Amygdala (tissue), 56 donors: ENCODE measurements around the gene ROBO1.
"Not testable (repeated sequence)": the region's sequence is repeated elsewhere in the genome, so short reads cannot be mapped to it uniquely, and the experiment has no call there.

Source experiments
- DNase-seq, 56 donors: peaks; one replicate each; lab custom pipeline; 2025; lab: John Stamatoyannopoulos, UW

Gene ROBO1

DNA sequence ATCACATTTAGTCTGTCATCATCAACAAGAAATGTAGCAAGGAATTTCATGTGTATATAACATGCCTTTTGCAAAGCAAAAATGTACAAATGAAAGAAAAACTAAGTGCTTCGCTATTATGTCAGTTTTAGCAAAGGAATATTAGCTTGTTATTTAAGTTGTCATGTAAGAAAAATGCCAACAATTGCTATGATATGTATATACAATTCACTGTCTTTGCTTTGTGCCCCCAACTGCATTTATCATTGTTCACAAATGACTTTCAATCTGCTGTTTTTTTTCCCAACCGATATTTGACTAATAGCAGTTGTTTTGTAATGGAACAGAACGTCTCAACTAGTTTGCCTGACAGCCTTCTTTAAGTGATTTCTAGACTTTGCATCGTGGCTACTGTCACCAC, 207.1 kb downstream of the ROBO1 start:
- DNase-seq, result no peak

DNA sequence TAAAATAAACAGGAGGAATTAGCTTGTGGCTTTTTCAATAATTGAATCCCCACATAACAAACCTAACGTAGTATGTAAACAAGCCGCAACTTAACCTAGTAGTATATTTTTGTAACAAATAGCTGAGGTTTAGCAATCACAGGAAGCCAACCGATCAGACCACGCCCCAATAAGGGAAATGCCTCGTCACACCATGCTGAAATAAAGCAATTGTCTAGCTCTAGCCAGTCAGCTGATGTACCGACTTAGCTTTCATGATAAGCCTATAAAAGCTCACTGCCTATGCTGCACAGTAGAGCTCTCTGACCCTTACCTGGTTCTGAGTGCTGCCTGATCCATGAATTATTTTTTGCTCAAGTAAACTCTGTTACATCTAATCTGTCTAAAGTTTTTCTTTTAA, 208.9 kb downstream of the ROBO1 start:
- no peak for DNase-seq

DNA sequence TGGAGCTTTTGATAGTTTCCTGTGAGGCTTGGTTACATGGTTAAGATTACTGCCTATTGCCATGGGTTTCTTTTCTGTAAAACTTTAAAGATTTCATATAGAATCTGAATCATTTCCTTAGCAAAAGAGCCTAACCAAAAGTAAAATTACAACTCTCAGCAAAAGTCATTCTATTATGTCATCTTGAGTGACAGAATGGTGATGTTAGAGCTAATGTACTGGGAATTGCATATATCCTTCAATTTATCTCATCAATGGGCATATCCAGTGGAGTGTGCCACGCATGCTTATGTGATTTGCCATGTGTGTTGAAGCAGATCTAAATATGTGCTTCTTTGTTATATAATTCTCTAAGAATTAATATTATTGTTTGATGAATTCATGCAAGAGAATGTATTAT, 212.1 kb downstream of the ROBO1 start:
- no peak for DNase-seq

DNA sequence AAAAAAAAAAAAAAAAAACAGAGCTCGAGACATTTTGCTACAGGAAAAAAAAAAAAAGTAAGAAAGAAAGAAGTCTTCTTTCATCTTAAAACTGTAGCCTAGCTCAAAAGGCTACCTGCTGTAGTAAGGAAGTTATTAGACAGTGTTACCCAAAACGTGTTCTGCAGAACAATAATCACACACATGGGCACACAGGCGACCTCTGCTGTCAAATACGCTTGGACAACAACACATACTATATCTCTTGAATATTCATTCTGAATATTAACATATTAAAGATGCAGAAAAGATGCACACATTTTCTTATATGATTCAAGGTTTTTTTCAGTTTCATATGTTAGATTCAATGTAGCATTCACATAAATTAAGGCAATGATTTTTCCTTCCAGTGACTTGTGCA, 215.8 kb downstream of the ROBO1 start:
- DNase-seq, result no peak

DNA sequence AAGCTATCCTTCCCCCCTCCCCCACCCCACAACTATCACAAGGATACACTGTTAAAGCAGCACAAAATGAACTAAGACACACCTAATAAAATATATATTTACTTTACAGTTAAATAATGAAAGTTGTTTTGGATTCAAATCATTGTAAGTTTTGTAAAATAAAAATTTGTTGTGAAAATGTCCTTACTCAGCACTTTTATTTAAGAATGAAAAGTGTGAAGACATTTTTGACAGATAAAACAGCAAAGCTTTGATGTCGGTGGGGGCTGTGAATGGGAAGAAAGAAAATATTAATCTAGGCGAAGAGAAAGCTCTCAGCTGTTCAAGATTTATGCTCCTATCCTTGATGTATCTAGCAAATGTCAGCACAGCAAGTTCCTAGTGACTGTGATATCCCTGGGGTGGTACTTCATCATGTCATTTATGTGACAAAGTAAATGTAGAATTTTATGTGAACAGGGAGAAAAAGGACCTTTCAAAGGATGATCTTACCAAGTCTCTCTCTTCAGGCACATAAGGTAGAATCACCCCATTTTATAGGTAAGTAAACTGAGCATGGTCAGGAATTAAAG, 216.4 kb downstream of the ROBO1 start:
- DNase-seq, result no peak

DNA sequence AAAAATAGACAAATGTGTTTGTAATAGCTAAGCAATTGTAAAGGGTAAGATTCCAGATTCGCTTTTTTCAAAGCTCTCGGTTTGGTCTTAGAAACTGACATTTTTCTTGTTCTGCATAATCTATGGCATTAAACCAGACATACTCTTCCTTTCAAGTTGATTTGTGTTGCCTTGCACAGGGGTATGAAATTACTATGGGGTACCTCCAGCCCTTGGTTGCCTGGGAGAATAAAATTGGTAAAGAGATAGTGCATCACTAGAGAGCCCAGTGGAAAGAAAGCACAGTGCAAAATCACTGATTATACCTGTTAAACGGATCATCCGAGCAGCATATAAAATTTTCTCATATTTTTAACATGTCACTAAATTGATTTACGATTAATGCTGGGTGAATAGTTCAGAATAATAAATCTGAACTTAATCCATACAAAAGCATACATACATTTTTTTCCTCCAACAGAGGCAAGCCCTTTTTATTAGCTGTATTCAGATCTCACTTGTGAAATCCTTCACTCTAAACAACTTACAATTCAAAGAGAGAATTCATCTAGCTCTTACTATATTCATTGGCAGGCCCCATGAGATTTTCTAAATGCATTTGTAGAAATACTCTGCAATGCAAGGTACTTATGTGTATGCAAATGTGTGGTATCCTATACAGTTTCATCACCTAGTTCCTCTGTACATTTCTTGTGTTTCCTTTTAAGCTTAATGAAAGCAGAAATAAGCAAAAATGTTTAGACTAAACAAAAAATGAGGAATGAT, 224.4 kb downstream of the ROBO1 start:
- no peak for DNase-seq

DNA sequence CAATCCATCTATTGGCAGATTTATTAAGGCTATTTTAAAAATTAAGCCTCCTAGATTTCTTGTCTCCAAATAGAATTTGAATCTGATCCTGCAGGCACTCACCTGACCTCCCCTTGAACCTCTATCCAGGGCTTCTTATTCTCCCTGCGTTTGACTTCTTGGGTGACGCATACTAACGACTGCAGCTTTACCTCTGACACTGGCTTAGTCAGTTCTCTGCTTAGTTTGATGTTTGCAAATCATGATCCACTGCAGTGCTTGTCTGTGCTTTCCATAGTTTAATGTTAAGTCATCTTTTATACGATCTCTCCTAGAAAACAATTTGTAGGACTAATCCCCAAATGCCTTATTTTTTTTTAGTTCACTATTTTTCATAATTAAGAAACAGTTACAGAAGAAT, 233.1 kb downstream of the ROBO1 start:
- no peak for DNase-seq

DNA sequence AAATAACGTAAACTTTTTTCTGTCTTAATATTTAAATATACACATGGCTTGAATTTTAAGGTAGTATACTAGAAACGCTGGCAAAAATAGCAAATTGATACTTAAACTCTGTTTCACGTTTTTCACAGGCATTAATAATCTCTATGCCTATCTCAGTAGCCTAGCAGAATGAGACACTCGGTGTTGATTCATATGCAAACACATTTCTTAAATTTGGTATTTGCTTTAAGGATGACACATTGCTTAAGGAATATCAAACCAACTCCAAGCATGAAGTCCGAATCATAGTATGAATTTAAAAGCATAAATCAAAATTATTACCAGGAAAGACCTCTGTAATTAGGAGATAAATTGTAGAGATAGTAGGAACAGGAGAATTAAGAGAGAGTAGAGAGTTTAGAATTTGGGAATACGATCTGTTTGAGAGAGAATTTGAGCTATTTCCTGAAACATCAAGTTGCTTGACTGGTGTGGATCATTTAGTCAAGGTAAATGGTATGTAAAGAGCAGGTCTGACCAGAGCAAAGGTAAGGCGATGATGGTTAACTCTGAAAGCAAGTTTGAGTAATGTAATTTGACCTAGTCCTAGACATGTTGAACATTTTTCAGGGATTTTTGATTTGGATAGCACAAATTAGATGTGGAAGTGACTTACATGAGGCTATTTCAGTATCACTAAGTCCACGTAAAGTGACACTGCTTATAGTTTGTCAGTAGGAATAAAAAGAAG, 236.1 kb downstream of the ROBO1 start:
- DNase-seq, result no peak

DNA sequence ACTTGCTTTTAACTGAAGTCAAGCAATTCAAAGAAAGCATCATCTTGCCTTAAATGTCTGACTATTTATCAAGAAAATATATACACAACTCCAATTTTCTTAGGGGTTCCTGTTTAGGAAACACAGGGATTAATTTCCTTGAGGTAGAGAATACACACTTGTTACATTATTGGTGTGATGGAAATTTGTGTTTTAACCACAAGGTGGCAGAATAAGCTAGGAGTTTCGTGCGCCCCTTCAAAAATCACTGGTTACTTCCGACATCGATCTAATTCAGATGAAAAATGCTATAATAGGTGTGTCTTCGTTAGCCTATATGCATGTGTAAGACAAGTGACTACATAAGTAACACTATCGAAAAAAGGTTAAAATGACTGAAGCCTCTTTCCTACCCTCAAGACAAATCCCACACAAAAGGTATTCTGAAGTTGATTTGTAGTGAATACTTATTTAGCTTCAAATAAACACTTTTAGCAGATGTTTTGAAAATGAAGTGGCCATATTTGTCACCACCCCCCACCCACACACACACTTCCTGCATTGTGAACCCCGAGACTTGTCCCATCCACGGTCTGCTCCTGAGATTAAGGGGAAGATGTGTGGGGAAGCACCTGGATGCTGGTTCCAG, 246.5 kb downstream of the ROBO1 start:
- peak in 5 of 56 donors; percentile 0 to 24 (median 4) for DNase-seq

DNA sequence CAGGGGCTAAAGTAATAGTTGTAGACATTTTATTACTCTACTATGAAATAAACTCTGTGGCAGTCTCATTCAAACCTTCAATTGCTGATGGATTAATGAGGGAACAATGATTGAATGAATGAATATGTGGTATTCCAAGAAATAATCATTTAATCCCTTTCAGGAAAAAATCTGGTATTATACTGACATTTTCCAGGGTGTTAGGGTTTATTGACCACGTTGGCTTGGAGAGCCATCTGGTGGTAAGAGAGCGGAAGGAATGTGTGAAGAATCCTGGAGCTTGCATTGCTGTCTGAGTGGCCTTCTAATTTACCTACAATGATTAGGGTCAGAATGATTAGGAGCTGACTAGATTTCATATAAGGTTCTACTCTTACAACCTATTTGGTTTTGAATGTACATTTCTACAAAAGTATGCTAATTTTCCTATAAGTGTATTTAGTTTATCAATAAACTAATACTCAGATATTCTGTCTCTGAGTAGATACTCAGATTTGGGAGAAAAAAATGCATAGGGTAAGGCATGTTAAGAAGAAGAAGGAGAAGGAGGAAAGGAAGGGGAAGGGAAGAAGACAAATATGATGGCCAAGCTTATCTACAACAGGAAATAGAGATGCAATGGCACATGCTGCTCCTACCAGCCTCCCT, 249.9 kb downstream of the ROBO1 start:
- DNase-seq, result peak in 8 of 56 donors; percentile 0 to 39 (median 2)

DNA sequence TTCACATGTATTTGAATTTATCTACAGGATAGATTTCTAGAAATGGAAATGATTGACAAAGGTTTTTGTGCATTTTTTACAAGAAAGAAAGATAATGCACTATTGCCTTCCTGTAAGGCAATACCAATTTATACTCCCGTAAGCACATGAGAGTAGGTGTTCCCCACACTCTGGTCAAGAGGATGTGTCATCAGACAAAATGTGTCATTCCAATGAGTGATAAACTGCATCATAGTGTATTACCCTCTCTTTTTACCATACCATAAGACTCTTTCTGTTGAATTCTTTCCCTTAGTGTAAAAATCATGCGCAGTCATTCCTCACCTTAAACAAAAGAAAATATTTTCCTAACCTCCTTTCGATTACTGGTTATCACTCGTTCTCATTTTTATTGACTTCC, 251.0 kb downstream of the ROBO1 start:
- no peak for DNase-seq

DNA sequence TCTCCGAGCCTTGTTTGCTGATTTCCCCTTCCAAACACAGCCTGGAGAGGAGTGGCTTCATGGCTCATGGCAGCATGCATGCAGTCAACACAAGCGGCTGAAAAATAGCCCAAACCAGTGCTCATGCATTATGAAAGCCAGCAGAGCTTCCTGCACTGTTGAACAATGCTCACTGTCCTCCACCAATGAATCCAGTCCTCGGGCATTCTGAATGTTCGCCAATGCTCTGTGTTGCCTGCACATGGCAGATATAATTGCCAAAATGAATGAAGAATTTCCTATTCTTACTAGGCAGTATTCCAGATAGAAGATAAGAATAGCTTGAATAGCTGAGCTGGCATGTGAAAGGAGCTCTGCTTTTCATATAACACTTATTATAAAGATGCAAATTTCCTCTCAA, 252.7 kb downstream of the ROBO1 start:
- peak in 25 of 56 donors; percentile 1 to 72 (median 31) for DNase-seq

DNA sequence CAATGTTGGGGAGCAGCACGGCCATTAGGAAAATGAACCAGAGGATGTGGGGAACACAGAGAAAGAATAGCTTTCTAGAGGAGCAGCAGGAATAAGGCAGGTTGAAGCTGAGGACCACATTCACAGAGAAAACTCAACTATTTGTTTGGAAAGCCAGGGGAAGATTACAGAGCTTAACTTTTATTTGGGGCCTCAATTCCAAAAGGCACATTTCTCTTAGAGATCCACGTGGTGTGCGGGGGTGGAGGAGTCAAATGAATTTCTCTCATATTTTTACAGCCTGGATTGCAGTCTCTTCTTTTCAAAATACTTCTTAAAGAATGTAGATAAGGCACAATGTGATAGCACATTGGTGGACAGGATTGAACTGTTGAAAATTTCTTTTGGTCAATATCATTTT, 253.7 kb downstream of the ROBO1 start:
- DNase-seq, result no peak

DNA sequence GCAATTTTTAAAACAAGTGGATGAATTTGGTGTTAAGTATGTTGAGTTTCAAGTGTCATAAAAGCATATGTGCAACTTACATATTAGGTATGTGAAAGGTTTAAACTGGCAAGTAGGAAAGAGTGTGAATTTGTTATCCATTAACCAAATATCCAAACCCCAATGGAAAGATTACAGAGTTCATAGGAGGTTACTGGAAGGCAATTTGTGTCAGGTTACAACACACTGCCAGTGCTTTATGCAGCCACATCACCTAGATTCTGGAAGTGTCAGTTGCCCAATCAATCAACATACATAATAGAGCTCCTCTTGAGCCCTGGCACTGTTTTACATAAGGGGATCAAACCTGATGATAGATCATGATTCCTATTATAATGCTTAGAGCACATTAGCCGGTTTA, 261.0 kb downstream of the ROBO1 start:
- no peak for DNase-seq

DNA sequence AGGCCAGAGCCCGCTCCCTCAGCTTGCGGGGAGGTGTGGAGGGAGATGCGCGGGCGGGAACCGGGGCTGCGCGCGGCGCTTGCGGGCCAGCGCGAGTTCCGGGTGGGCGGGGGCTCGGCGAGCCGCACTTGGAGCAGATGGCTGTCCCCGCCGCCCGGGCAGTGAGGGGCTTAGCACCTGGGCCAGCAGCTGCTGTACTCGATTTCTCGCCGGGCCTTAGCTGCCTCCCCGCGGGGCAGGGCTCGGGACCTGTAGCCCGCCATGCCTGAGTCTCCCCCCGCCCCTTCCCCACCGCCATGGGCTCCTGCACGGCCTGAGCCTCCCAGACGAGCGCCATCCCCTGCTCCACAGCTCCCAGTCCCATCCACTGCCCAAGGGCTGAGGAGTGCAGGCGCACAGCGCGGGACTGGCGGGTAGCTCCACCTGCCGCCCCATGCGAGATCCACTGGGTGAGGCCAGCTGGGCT, 265.5 kb downstream of the ROBO1 start:
- DNase-seq, result not testable (repeated sequence)

DNA sequence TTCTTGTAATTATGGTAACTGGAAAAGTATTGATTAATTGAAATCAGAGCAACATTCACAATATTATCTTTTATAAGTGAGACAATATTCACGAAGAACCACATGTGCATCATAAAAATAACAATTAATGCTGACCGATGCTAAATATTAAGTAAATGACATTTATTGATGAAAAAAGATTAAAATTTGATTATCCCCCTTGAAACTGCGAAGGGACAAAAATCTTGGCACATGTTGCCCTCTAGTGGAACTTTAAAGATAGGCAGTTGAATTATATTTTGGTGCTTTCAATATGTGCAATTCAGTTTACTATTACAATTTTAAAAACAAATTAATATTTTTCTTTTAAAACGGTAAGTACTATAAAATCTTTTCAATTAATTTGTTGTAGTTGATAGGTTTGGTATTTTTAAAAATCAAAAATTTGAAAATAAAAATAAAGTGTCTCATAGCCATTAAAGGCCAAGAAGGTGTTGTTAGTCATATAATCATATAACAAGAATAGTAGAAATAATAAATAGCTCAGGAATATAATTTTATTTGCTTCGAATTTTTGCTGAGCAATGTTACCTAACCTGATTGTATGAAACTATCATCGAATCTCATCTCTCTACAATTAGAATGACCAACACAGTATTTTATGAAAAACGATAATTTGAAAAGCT, 270.2 kb downstream of the ROBO1 start:
- DNase-seq, result no peak

DNA sequence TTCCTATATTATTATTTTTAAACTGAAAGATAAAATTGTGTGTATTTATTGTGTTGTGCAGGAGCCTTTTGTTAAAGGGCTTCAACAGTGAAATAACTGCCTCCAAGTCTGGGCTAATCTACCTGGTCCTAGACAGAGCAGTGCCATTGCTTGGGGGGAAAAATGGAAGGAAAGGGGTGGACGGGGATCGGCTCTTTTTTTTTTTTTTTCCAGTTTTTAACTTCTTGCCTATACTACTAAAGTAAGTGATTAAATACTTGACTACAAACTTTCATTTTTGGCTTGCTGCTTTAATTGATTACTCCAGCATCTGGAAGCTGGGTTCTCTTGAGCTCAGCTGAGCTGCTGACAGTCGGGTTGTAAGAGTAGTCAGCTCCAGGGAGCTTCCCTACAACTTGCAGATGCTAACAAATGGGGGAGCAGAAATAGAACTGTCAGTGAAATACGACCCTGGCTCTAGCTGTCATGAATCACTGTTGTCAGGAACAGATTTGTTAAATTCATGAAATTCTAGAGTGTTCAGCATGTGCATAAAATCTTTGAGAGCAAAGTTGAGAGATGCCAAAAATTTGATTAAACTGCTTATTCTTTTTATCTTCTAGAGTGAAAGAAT, 276.7 kb downstream of the ROBO1 start:
- no peak for DNase-seq

DNA sequence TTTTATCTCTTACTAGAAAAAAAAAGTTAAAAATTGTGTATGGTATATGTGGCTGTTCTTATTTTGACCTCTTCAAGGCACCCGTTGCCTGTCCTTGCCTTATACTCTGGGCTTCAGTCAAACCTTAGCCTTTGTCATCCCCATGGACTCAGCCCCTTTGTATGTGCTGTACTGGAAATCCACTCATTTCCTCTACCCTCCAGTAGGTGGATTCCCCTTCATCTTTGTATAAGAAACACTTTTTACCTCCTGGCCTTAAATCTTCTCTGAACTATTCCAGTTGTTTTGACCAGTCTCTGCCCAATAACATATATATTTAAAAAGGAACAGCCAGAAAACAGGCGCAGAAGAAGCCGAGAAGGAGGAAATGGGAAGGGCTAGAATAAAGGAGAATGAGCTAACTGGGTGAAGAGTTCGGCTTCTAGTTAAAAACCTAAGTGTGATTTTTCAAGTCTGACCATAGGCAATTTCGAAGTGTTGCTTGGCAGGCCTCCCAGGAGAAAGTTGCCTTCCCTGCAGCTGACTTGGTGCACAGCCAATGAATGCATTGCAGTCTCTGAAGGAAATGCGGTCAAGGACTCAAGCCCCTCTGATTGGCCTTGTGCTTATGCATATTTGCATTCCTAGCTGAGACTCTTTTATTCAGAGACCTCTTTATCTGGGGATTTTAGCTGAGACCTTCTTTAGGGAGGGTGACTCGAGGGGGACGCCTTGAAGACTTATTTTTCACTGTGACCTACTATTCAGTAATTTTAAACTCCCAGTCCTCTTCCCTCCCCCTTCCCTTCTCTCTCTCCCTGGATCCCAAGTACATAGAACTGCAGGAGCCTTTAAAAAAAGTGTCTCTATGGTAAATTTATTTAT, 277.4 kb downstream of the ROBO1 start:
- peak in 11 of 56 donors; percentile 3 to 32 (median 9) for DNase-seq

DNA sequence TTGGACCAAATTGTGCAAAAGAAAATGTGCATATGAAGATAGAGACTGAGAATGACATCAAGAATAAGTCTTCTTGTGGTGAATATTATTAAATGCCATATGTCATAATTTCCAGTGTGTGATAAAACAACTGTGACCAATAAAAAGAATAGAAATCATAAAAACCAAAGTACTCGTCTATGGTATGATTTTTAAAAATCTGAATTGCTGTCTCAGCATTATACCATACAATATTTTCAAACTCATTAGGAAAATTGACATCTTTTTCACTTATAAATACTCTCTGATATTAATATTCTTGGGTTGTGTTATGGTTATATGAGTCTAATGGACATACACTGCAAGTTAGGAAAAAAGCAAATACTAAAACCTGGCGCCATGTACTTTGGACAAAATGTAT, 279.4 kb downstream of the ROBO1 start:
- no peak for DNase-seq
